PC-3 (cell line): ENCODE results near the gene SOAT2. TPM values are rescaled to one million over a fixed set of nuclear protein-coding genes. Genes with fewer than 3 reads are reported as not detected.

ENCODE experiments used
- ATAC-seq: fragments of 200-7000 bp; cut with Tn5 transposase; 2 replicates; pipeline ENCODE4 v1.9.1; 2020; ENCODE audit warnings: mild to moderate bottlenecking, moderate library complexity
- BruUV-seq: library from RNA; stranded (reverse); fragments of 400-500 nt; replicated peaks from 2 replicates; lab custom pipeline; 2021; lab: Mats Ljungman, UMichigan
- CTCF ChIA-PET: fragments of 300-600 bp; sonication (Branson Sonifier 250); formaldehyde crosslinking; loops from one replicate; lab custom pipeline; 2022; ENCODE audit warnings: antibody characterized with exemption; lab: Charles Lee
- POLR2A ChIA-PET: fragments of 300-600 bp; sonication (Branson Sonifier 250); formaldehyde crosslinking; loops from one replicate; lab custom pipeline; 2022; ENCODE audit warnings: antibody characterized with exemption; ENCODE audit not compliant: unreplicated experiment; lab: Charles Lee
- DNase-seq: peaks from one replicate; pipeline ENCODE4 v3.0.0-alpha.2; 2015
- H2AFZ ChIP-seq: fragments of 300-600 bp; sonication (generic); 2 replicates; pipeline ENCODE4 v1.6.0; 2016; ENCODE audit warnings: antibody characterized with exemption, low read length
- H3F3A ChIP-seq: fragments of 300-600 bp; sonication (generic); one replicate; pipeline ENCODE4 v1.6.0; 2017; ENCODE audit warnings: antibody characterized with exemption, low read length, control low read depth, mild to moderate bottlenecking; ENCODE audit not compliant: unreplicated experiment
- H3K27ac ChIP-seq: fragments of 300-600 bp; sonication (generic); 2 replicates; pipeline ENCODE4 v1.5.1; 2016; ENCODE audit warnings: mild to moderate bottlenecking, low read length
- H3K27me3 ChIP-seq: fragments of 300-600 bp; sonication (generic); 2 replicates; pipeline ENCODE4 v1.6.1; 2016; ENCODE audit warnings: low read length, mixed read lengths
- H3K36me3 ChIP-seq: fragments of 300-600 bp; sonication (generic); 2 replicates; pipeline ENCODE4 v1.6.1; 2016; ENCODE audit warnings: low read depth, mixed run types, low read length, mixed read lengths
- H3K4me1 ChIP-seq: fragments of 300-600 bp; sonication (generic); 2 replicates; pipeline ENCODE4 v1.5.1; 2016; ENCODE audit warnings: low read length; ENCODE audit not compliant: insufficient read depth
- H3K4me2 ChIP-seq: fragments of 300-600 bp; sonication (generic); 2 replicates; pipeline ENCODE4 v1.6.0; 2016; ENCODE audit warnings: low read length
- H3K4me3 ChIP-seq: fragments of 300-600 bp; sonication (generic); 2 replicates; pipeline ENCODE4 v1.5.1; 2016; ENCODE audit warnings: mild to moderate bottlenecking, low read length, mixed read lengths
- H3K79me2 ChIP-seq: fragments of 300-600 bp; sonication (generic); 2 replicates; pipeline ENCODE4 v1.6.1; 2017; ENCODE audit warnings: low read length, mixed read lengths
- H3K9ac ChIP-seq: fragments of 300-600 bp; sonication (generic); 2 replicates; pipeline ENCODE4 v1.6.0; 2016; ENCODE audit warnings: mild to moderate bottlenecking, low read length
- H3K9me2 ChIP-seq: fragments of 300-600 bp; sonication (generic); replicated peaks from 2 replicates; pipeline ENCODE4 v1.6.1; 2016; ENCODE audit warnings: mixed run types, low read length, mixed read lengths
- H3K9me3 ChIP-seq: fragments of 300-600 bp; sonication (generic); 2 replicates; pipeline ENCODE4 v1.6.1; 2016; ENCODE audit warnings: low read length, mixed read lengths
- H4K20me1 ChIP-seq: fragments of 300-600 bp; sonication (generic); 2 replicates; pipeline ENCODE4 v1.6.1; 2016; ENCODE audit warnings: low read length, mixed read lengths
- CTCF ChIP-seq: fragments of 300-600 bp; sonication (generic); conservative IDR thresholded peaks from 2 replicates; pipeline ENCODE4 v1.5.1; 2017; ENCODE audit warnings: antibody characterized with exemption, low read depth, mild to moderate bottlenecking, low read length
- EZH2 ChIP-seq: fragments of 300-600 bp; sonication (generic); IDR thresholded peaks from one replicate; pipeline ENCODE4 v1.6.1; 2017; ENCODE audit warnings: antibody characterized with exemption, mild to moderate bottlenecking, low read length; ENCODE audit not compliant: unreplicated experiment
- EZH2phosphoT487 ChIP-seq: fragments of 300-600 bp; sonication (generic); IDR thresholded peaks from 2 replicates; pipeline ENCODE4 v1.6.1; 2018; ENCODE audit warnings: mild to moderate bottlenecking, antibody characterized with exemption, low read length, borderline replicate concordance
- intact Hi-C: fragments of 100-400 bp; cut with micrococcal nuclease; formaldehyde crosslinking; loops from 2 replicates; pipeline ENCODE4 v1.9.0; 2023
- total RNA-seq: library from RNA; depleted of rRNA; stranded (reverse); fragments of >200 nt; gene quantifications from 2 replicates; pipeline ENCODE4 v1.2.3, GENCODE V29; 2014

SOAT2 gene
- total RNA-seq, 1 experiment from 2014 or later: 0.07 TPM

GRCh38 chr12:53152390-53152789 is 49.1 kb downstream of the SOAT2 start:
- intact Hi-C loops: no loop called here
- Histone ChIP-seq H3F3A (no peaks in the 10 kb centered on the region), H3K9me3 (no peaks in the 10 kb centered on the region), H3K9me2 (no peaks in the 10 kb centered on the region), H4K20me1 (no peaks in the 10 kb centered on the region), H3K9ac (no peak overlapping the region), H2AFZ (no peak overlapping the region), H3K27me3 (no peaks in the 10 kb centered on the region), H3K4me2 (no peak overlapping the region), H3K27ac (no peak overlapping the region), H3K4me1 (no peaks in the 10 kb centered on the region), H3K36me3 (no peaks in the 10 kb centered on the region), H3K79me2 (no peaks in the 10 kb centered on the region), H3K4me3 (no peak overlapping the region)
- ChIA-PET CTCF (no interaction called here), POLR2A (no interaction called here)
- no peak for DNase-seq
- no peak for ATAC-seq
- no peak for TF ChIP-seq EZH2
- no peak for TF ChIP-seq CTCF
- TF ChIP-seq EZH2phosphoT487: no peak
- BruUV-seq: no TSS peak

GRCh38 chr12:53159195-53159839 is 56.0 kb downstream of the SOAT2 start:
- BruUV-seq: no TSS peak
- peak overlapping the region; percentile 27; the same call in 1 of the 2 replicates for H3K4me2 ChIP-seq
- H2AFZ ChIP-seq: peak overlapping the region; percentile 42; the same call in 1 of the 2 replicates
- ChIA-PET CTCF (interaction anchor here (0.6 to 1.3 kb wide), 3 partner anchors 21 to 121 kb away, joined by 3 to 8 read pairs (median 3); partner anchors contain the start of genes CSAD and ZNF740), POLR2A (interaction anchor here (0.6 kb wide), 2 partner anchors 140 to 507 kb away, joined by 3 to 4 read pairs; partner anchors contain the start of genes KRT2 and MYG1)
- H3K9ac ChIP-seq: no peak overlapping the region
- H3F3A ChIP-seq: no peaks in the 10 kb centered on the region
- no peaks in the 10 kb centered on the region for H3K9me2 ChIP-seq
- peak; percentile 86 for DNase-seq
- no peaks in the 10 kb centered on the region for H3K4me1 ChIP-seq
- no peaks in the 10 kb centered on the region for H3K27me3 ChIP-seq
- intact Hi-C loops: no loop called here
- no peak overlapping the region for H3K4me3 ChIP-seq
- H3K36me3 ChIP-seq: no peaks in the 10 kb centered on the region
- no peaks in the 10 kb centered on the region for H3K79me2 ChIP-seq
- H3K9me3 ChIP-seq: no peaks in the 10 kb centered on the region
- H4K20me1 ChIP-seq: no peaks in the 10 kb centered on the region
- peak; percentile 96 for ATAC-seq
- TF ChIP-seq EZH2phosphoT487 (no peak), CTCF (peak; percentile 97), EZH2 (no peak)
- no peak overlapping the region for H3K27ac ChIP-seq

- H3K9me3 ChIP-seq: no peaks in the 10 kb centered on the region
- no peak overlapping the region for H3K4me3 ChIP-seq
- H2AFZ ChIP-seq: no peak overlapping the region
- DNase-seq (no peak), ATAC-seq (no peak)
- H3F3A ChIP-seq: no peaks in the 10 kb centered on the region
- H3K4me1 ChIP-seq: no peaks in the 10 kb centered on the region
- H3K4me2 ChIP-seq: no peak overlapping the region
- no peaks in the 10 kb centered on the region for H3K9me2 ChIP-seq
- ChIA-PET CTCF (interaction anchor here (0.6 to 1.3 kb wide), 2 partner anchors 21 to 164 kb away, joined by 3 to 8 read pairs; partner anchors contain the start of genes CSAD and ZNF740), POLR2A (interaction anchor here (0.6 kb wide), 1 partner anchor 508 kb away, joined by 4 read pairs; the partner anchor contains the start of gene KRT2)
- H3K27ac ChIP-seq: no peak overlapping the region
- no peak for TF ChIP-seq CTCF
- no peak for TF ChIP-seq EZH2phosphoT487
- TF ChIP-seq EZH2: no peak
- H3K9ac ChIP-seq: no peak overlapping the region
- H3K79me2 ChIP-seq: no peaks in the 10 kb centered on the region
- no peaks in the 10 kb centered on the region for H4K20me1 ChIP-seq
- H3K27me3 ChIP-seq: no peaks in the 10 kb centered on the region
- no peaks in the 10 kb centered on the region for H3K36me3 ChIP-seq
- intact Hi-C loops: no loop called here
- no TSS peak for BruUV-seq
Measured at GRCh38 chr12:53160000-53160399, 56.7 kb downstream of the SOAT2 start.
